ENCODE results near the gene RCOR3. TPM values are rescaled to one million over a fixed set of nuclear protein-coding genes. Genes with fewer than 3 reads are reported as not detected.
"Not testable (repeated sequence)": the region's sequence is repeated elsewhere in the genome, so short reads cannot be mapped to it uniquely, and the experiment has no call there.

The RCOR3 gene
- total RNA-seq, 1 experiment from 2014 or later: 16.7 TPM

DNA sequence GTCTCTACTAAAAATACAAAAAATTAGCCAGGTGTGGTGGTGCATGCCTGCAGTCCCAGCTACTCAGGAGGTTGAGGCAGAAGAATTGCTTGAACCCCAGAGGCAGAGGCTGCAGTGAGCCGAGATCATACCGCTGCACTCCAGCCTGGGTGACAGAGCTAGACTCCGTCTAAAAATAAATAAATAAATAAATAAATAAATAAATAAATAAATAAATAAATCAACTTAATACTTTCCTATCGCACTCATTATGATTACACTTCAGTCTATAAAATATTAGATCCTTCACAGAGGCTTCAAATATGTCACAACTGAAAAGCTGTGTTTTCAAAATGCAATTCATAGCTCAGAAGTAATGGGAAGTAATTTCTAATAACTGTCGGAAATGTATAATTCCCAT lies 15.5 kb upstream of the RCOR3 start:
- H3K4me3 ChIP-seq (ENCODE audit: insufficient read depth, low read depth, low read length); DNase-seq; H3K36me3 ChIP-seq (replicated peaks; ENCODE audit: control insufficient read depth, insufficient read depth, low read length); H3K27me3 ChIP-seq (ENCODE audit: control insufficient read depth, insufficient read depth, low read length): not testable (repeated sequence)

- not testable (repeated sequence) for H3K27me3 ChIP-seq (ENCODE audit: control insufficient read depth, insufficient read depth, low read length); H3K36me3 ChIP-seq (replicated peaks; ENCODE audit: control insufficient read depth, insufficient read depth, low read length); DNase-seq; H3K4me3 ChIP-seq (ENCODE audit: insufficient read depth, low read depth, low read length)
These were observed 12.6 kb upstream of the RCOR3 start for GRCh38 chr1:211246583-211246982.

DNA sequence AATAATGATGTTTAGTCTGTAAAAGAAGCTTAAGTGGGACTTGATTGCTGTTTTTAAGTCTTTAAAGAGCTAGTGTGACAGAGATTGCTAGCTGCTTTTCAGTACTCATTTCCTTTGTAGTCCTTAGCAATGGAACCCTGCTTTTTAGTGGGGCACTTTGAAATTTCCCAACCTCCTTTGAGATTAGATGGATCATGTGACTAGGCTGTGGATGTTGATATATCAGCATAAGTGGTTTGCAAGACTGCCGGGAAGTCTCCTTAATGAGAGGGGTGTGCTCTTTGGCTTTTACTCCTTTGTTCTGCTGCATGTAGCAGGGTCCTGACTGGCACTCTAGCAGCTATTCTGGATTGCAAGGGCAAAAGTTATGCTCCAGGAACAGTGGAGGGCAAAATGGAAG lies 11.2 kb upstream of the RCOR3 start:
- H3K27me3 ChIP-seq (ENCODE audit: control insufficient read depth, insufficient read depth, low read length): no peaks in the 10 kb centered on the region
- no peak overlapping the region for H3K4me3 ChIP-seq (ENCODE audit: insufficient read depth, low read depth, low read length)
- DNase-seq: no peak
- no peaks in the 10 kb centered on the region for H3K36me3 ChIP-seq (replicated peaks; ENCODE audit: control insufficient read depth, insufficient read depth, low read length)

DNA sequence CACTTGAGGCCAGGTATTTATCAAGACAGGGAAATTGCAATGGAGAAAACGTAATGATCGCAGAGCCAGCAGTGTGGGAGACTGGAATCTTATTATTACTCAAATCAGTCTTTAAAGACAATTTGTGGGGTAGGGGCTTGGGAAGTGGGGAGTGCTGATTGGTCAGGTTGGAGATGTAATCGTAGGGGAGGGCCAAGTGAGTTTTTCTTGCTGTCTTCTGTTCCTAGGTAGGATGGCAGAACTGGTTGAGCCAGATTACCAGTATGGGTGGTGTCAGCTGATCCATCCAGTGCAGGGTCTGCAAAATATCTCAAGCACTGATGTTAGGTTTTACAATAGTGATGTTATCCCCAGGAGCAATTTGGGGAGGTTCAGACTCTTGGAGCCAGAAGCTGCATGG lies 9.6 kb upstream of the RCOR3 start:
- DNase-seq: not testable (repeated sequence)

DNA sequence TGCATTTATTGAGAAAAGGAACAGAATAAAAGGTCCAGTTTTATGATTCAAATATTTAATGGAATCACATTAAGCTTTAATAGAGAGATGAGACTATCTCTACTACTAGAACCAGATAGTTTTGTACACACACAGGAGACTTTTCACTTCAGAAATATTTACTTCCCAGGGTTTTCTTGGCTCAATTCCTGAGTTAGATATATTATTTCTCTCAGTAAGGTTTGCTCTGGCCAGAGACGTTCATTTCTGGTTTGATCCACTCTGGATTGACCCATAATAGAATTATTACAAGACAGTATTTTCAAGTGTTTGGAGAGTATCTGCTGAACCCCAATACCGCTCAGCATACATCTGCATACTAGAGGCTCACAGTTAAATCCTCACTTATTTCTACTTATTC lies 1.3 kb upstream of the RCOR3 start:
- peak overlapping the region; percentile 49 for H3K4me3 ChIP-seq (ENCODE audit: insufficient read depth, low read depth, low read length)
- no peak for DNase-seq

More for the DNA sequence above, 9.6 kb upstream of the RCOR3 start:
- not testable (repeated sequence) for H3K4me3 ChIP-seq (ENCODE audit: insufficient read depth, low read depth, low read length); H3K27me3 ChIP-seq (ENCODE audit: control insufficient read depth, insufficient read depth, low read length); H3K36me3 ChIP-seq (replicated peaks; ENCODE audit: control insufficient read depth, insufficient read depth, low read length)

DNA sequence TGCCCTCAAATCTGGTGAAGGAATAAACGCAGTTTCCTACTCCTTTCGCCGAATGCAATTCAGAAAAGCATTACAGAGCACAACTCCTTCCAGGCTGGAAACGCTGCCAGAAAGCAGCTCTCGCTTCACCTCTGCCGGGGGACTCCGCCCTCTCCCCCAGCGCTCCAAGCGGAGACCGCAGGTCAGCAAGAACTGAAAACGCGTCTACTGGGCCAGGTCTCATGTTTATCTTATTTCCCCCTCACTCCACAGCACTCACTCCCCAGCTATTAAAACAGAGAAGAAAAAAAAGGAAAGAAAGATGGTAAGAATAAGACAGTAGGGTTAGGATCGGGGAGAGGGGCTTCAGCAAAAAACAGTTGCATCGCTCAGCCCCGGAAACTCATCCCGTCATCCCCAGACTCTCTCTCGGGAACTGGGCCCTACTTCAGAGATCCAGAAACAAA lies 833 bp upstream of the RCOR3 start:
- Histone ChIP-seq H3K4me3 (ENCODE audit: insufficient read depth, low read depth, low read length) (peak overlapping the region; percentile 49), H3K36me3 (replicated peaks; ENCODE audit: control insufficient read depth, insufficient read depth, low read length) (no peaks in the 10 kb centered on the region), H3K27me3 (ENCODE audit: control insufficient read depth, insufficient read depth, low read length) (no peaks in the 10 kb centered on the region)
- peak; percentile 53 for DNase-seq

More for the DNA sequence above, 1.3 kb upstream of the RCOR3 start:
- Histone ChIP-seq H3K36me3 (replicated peaks; ENCODE audit: control insufficient read depth, insufficient read depth, low read length) (no peaks in the 10 kb centered on the region), H3K27me3 (ENCODE audit: control insufficient read depth, insufficient read depth, low read length) (no peaks in the 10 kb centered on the region)

- no peaks in the 10 kb centered on the region for H3K27me3 ChIP-seq (ENCODE audit: control insufficient read depth, insufficient read depth, low read length)
- H3K36me3 ChIP-seq (replicated peaks; ENCODE audit: control insufficient read depth, insufficient read depth, low read length): no peaks in the 10 kb centered on the region
- H3K4me3 ChIP-seq (ENCODE audit: insufficient read depth, low read depth, low read length): peak overlapping the region; percentile 97
- peak; percentile 86 for DNase-seq
These were observed 516 bp downstream of the RCOR3 start for GRCh38 chr1:211259638-211260126.

GRCh38 chr1:211260141-211261107 lies 1.3 kb downstream of the RCOR3 start:
- H3K27me3 ChIP-seq (ENCODE audit: control insufficient read depth, insufficient read depth, low read length): no peaks in the 10 kb centered on the region
- peak overlapping the region; percentile 97 for H3K4me3 ChIP-seq (ENCODE audit: insufficient read depth, low read depth, low read length)
- no peaks in the 10 kb centered on the region for H3K36me3 ChIP-seq (replicated peaks; ENCODE audit: control insufficient read depth, insufficient read depth, low read length)
- peak; percentile 74 for DNase-seq

DNA sequence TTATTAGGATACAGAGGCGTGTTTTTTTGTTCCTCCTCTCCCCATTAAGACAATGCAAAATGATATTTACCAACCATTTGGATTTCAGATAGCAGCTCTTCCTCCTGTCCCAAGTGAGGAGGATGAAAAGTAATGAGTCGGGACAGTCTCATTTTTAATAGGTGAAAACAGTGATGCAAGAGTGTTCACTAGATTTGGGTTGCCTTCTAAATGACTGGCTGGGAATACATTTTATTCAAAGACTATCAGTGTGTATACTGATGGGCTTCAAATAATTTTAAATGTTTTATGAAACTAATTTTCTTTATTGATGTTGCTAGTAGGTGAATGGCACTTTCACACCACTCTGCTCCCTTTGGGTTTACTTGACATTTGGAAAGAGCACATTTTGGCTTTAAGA lies 2.1 kb downstream of the RCOR3 start:
- DNase-seq: no peak
- Histone ChIP-seq H3K27me3 (ENCODE audit: control insufficient read depth, insufficient read depth, low read length) (no peaks in the 10 kb centered on the region), H3K36me3 (replicated peaks; ENCODE audit: control insufficient read depth, insufficient read depth, low read length) (no peaks in the 10 kb centered on the region; the same call in 1 of the 2 replicates), H3K4me3 (ENCODE audit: insufficient read depth, low read depth, low read length) (peak overlapping the region; percentile 97; the same call in 1 of the 2 replicates)

DNA sequence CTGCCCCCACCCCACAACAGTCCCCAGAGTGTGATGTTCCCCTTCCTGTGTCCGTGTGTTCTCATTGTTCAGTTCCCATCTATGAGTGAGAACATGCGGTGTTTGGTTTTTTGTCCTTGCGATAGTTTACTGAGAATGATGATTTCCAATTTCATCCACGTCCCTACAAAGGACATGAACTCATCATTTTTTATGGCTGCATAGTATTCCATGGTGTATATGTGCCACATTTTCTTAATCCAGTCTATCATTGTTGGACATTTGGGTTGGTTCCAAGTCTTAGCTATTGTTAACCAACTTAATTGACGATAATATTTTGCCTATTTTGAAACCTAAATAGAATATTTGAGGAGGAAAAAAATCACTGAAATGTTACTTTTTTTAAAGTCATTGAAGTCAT lies 3.9 kb downstream of the RCOR3 start:
- DNase-seq; H3K4me3 ChIP-seq (ENCODE audit: insufficient read depth, low read depth, low read length); H3K36me3 ChIP-seq (replicated peaks; ENCODE audit: control insufficient read depth, insufficient read depth, low read length); H3K27me3 ChIP-seq (ENCODE audit: control insufficient read depth, insufficient read depth, low read length): not testable (repeated sequence)

GRCh38 chr1:211267204-211267857 lies 8.2 kb downstream of the RCOR3 start:
- Histone ChIP-seq H3K27me3 (ENCODE audit: control insufficient read depth, insufficient read depth, low read length) (no peaks in the 10 kb centered on the region), H3K36me3 (replicated peaks; ENCODE audit: control insufficient read depth, insufficient read depth, low read length) (peaks cover 2% of the 10 kb centered on the region), H3K4me3 (ENCODE audit: insufficient read depth, low read depth, low read length) (no peak overlapping the region)
- DNase-seq: no peak

DNA sequence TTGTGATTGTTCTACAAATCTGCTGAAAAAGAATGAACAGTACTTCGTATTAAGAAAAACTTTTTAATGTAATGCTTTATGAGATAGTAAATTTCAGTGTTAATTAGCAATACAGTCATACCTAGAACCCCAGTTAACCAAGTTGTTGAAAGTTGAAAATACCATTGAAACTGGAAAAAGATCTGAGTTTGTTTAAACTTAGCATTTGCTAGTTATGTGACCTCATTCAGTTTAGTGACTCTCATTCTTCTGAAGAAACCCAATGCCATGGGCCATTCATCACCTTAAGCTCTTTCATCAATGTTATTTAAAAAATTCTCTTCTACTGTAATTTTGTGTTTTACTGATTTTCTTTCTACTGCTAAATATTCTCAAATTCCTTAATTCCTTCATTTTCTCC lies 20.2 kb downstream of the RCOR3 start:
- no peaks in the 10 kb centered on the region for H3K27me3 ChIP-seq (ENCODE audit: control insufficient read depth, insufficient read depth, low read length)
- DNase-seq: no peak
- peaks cover 4% of the 10 kb centered on the region for H3K36me3 ChIP-seq (replicated peaks; ENCODE audit: control insufficient read depth, insufficient read depth, low read length)
- H3K4me3 ChIP-seq (ENCODE audit: insufficient read depth, low read depth, low read length): no peak overlapping the region

DNA sequence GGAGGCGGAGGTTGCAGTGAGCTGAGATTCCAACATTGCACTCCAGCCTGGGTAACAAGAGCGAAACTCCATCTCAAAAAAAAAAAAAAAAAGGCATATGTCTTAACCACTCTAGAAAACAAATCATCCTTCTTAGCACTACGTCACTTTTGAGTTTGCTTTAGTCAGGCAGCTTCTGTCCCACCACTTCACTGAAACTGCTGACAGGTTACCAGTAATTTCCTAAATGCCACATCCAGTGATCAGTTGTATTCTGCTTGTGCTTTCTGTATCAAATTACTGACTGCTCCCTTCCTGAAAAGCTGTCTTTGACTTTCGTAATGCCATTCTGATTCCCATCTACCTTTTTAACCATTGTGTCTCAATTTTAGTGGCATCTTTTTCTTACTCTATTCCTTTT lies 21.7 kb downstream of the RCOR3 start:
- H3K36me3 ChIP-seq (replicated peaks; ENCODE audit: control insufficient read depth, insufficient read depth, low read length): peaks cover 4% of the 10 kb centered on the region
- no peaks in the 10 kb centered on the region for H3K27me3 ChIP-seq (ENCODE audit: control insufficient read depth, insufficient read depth, low read length)
- no peak for DNase-seq
- H3K4me3 ChIP-seq (ENCODE audit: insufficient read depth, low read depth, low read length): no peak overlapping the region

GRCh38 chr1:211281320-211282022 lies 22.3 kb downstream of the RCOR3 start:
- Histone ChIP-seq H3K4me3 (ENCODE audit: insufficient read depth, low read depth, low read length) (no peak overlapping the region), H3K36me3 (replicated peaks; ENCODE audit: control insufficient read depth, insufficient read depth, low read length) (peaks cover 3% of the 10 kb centered on the region), H3K27me3 (ENCODE audit: control insufficient read depth, insufficient read depth, low read length) (no peaks in the 10 kb centered on the region)
- peak; percentile 9 for DNase-seq
